ENCODE results near the gene MBD5.

The MBD5 gene

DNA sequence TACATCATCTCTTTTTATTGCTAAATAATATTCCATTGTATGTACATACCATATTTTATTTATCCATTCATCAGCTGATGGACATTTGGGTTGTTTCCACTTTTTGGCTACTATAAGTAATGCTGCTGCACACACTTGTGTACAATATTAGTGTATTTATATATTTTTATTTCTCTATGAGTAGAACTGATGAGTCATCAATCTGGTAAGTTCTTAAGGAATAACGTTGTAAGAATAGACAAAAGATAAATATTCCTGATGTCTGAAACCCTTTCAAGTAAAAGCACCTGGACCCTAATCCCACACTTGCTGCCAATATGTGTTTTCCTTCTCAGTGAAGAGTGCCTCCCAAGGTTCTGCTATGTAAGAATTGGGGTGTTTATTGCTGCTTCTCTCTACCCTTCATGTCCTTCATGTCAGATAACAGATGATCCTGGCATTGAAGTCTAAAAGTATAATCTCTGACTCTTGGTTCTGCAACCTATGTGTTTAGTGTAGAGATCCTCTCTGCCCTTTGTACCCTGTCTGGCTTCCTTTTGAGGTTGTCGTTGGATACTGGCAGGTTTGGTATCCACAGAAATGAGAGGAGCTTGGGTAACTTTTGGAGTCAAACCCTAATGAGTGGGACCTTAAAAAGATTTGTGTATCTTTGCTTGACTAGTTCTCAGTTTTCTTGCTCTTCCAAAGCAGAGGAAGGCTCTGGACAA, 330.7 kb downstream of the MBD5 start:
- no peak for TF ChIP-seq CEBPB (IDR thresholded peaks at IDR 0.05)

DNA sequence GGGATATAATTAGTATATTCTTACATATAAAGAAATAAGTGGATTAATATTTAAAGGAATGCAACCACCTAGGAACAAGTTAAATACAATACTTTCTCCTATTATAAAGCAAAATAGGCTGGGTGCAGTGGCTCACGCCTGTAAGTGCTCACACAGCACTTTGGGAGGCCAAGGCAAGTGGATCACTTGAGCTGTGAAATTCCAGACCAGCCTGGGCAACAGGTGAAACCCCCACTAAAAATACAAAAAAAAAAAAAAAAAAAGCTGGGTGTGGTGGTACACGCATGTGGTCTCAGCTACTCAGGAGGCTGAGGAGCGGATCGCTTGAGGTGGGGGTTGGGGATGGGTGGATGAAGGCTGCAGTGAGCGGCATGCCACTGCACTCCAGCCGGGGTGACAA, 337.5 kb downstream of the MBD5 start:
- TF ChIP-seq NFIC (IDR thresholded peaks at IDR 0.05), result no peak
- no peak for TF ChIP-seq RAD21 (IDR thresholded peaks at IDR 0.05; ENCODE audit: low read depth)
- no peak for TF ChIP-seq EGR1 (IDR thresholded peaks at IDR 0.05)
- no peak for TF ChIP-seq CREB1 (IDR thresholded peaks at IDR 0.05; ENCODE audit: low read depth)
- TF ChIP-seq TEAD4 (IDR thresholded peaks at IDR 0.05), result no peak
- TF ChIP-seq, protein P1, sequence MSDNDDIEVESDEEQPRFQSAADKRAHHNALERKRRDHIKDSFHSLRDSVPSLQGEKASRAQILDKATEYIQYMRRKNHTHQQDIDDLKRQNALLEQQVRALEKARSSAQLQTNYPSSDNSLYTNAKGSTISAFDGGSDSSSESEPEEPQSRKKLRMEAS (IDR thresholded peaks at IDR 0.05), result no peak
- no peak for TF ChIP-seq ZBTB7A (IDR thresholded peaks at IDR 0.05; ENCODE audit: low read depth)
- TF ChIP-seq, protein P2, sequence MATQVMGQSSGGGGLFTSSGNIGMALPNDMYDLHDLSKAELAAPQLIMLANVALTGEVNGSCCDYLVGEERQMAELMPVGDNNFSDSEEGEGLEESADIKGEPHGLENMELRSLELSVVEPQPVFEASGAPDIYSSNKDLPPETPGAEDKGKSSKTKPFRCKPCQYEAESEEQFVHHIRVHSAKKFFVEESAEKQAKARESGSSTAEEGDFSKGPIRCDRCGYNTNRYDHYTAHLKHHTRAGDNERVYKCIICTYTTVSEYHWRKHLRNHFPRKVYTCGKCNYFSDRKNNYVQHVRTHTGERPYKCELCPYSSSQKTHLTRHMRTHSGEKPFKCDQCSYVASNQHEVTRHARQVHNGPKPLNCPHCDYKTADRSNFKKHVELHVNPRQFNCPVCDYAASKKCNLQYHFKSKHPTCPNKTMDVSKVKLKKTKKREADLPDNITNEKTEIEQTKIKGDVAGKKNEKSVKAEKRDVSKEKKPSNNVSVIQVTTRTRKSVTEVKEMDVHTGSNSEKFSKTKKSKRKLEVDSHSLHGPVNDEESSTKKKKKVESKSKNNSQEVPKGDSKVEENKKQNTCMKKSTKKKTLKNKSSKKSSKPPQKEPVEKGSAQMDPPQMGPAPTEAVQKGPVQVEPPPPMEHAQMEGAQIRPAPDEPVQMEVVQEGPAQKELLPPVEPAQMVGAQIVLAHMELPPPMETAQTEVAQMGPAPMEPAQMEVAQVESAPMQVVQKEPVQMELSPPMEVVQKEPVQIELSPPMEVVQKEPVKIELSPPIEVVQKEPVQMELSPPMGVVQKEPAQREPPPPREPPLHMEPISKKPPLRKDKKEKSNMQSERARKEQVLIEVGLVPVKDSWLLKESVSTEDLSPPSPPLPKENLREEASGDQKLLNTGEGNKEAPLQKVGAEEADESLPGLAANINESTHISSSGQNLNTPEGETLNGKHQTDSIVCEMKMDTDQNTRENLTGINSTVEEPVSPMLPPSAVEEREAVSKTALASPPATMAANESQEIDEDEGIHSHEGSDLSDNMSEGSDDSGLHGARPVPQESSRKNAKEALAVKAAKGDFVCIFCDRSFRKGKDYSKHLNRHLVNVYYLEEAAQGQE (IDR thresholded peaks at IDR 0.05; ENCODE audit: low read depth), result no peak
- no peak for TF ChIP-seq YY1 (IDR thresholded peaks at IDR 0.05; ENCODE audit: low read depth)
- TF ChIP-seq TAF1 (IDR thresholded peaks at IDR 0.05; ENCODE audit: low read depth), result no peak
- no peak for TF ChIP-seq FOXM1 (IDR thresholded peaks at IDR 0.05; ENCODE audit: borderline replicate concordance, low read depth)
- no peak for TF ChIP-seq EP300 (IDR thresholded peaks at IDR 0.05; ENCODE audit: borderline replicate concordance)
- TF ChIP-seq TCF12 (IDR thresholded peaks at IDR 0.05; ENCODE audit: low read depth), result no peak
- TF ChIP-seq CEBPB (IDR thresholded peaks at IDR 0.05), result no peak
- TF ChIP-seq, protein P3, sequence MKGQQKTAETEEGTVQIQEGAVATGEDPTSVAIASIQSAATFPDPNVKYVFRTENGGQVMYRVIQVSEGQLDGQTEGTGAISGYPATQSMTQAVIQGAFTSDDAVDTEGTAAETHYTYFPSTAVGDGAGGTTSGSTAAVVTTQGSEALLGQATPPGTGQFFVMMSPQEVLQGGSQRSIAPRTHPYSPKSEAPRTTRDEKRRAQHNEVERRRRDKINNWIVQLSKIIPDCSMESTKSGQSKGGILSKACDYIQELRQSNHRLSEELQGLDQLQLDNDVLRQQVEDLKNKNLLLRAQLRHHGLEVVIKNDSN (IDR thresholded peaks at IDR 0.05), result no peak

DNA sequence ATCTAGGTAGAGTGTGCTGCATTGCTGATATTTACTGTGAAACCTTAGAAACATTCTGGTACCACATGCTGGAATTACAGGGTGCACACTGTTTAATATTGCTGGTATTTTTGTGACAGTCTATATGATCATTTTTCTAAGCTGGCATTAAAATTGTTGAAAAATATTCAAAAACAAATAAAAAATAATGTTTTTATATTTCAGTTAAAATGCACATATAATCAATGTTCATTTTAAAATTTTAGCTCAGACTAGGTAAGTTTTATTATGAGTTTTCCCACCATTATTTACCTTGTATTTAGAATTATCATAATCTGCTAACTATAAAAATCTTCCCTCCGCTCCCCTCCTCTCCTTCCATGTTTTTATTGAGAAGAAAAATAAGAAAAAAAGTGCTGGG, 339.8 kb downstream of the MBD5 start:
- no peak for TF ChIP-seq EP300 (IDR thresholded peaks at IDR 0.05; ENCODE audit: borderline replicate concordance)
- TF ChIP-seq RAD21 (IDR thresholded peaks at IDR 0.05; ENCODE audit: low read depth), result no peak
- no peak for TF ChIP-seq NFIC (IDR thresholded peaks at IDR 0.05)
- no peak for TF ChIP-seq CREB1 (IDR thresholded peaks at IDR 0.05; ENCODE audit: low read depth)
- no peak for TF ChIP-seq CEBPB (IDR thresholded peaks at IDR 0.05)
- no peak for TF ChIP-seq TCF12 (IDR thresholded peaks at IDR 0.05; ENCODE audit: low read depth)
- TF ChIP-seq YY1 (IDR thresholded peaks at IDR 0.05; ENCODE audit: low read depth), result no peak
- TF ChIP-seq, protein P1 (IDR thresholded peaks at IDR 0.05), result no peak
- TF ChIP-seq FOXM1 (IDR thresholded peaks at IDR 0.05; ENCODE audit: borderline replicate concordance, low read depth), result no peak
- TF ChIP-seq ZBTB7A (IDR thresholded peaks at IDR 0.05; ENCODE audit: low read depth), result no peak
- TF ChIP-seq, protein P3 (IDR thresholded peaks at IDR 0.05), result no peak
- TF ChIP-seq EGR1 (IDR thresholded peaks at IDR 0.05), result no peak
- TF ChIP-seq TEAD4 (IDR thresholded peaks at IDR 0.05), result no peak

DNA sequence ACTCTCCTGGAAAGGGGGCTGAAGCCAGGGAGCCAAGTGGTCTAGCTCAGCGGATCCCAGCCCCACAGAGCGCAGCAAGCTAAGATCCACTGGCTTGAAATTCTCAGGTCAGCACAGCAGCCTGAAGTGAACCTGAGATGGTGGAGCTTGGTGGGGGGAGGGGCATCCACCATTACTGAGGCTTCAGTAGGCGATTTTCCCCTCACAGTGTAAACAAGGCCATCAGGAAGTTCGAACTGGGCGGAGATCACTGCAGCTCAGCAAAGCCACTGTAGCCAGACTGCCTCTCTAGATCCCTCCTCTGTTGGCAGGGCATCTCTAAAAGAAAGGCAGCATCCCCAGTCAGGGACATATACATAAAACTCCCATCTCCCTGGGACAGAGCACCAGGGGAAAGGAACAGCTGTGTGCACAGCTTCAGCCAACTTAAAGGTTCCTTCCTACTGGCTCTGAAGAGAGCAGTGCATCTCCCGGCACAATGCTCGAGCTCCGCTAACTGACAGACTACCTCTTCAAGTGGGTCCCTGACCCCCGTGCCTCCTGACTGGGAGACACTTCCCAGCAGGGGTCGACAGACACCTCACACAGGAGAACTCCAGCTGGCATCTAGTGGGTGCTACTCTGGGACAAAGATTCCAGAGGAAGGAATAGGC, 341.4 kb downstream of the MBD5 start:
- TF ChIP-seq, protein P3 (IDR thresholded peaks at IDR 0.05), result no peak
- TF ChIP-seq RAD21 (IDR thresholded peaks at IDR 0.05; ENCODE audit: low read depth), result no peak
- no peak for TF ChIP-seq NFIC (IDR thresholded peaks at IDR 0.05)
- no peak for TF ChIP-seq TEAD4 (IDR thresholded peaks at IDR 0.05)
- TF ChIP-seq EGR1 (IDR thresholded peaks at IDR 0.05), result no peak
- no peak for TF ChIP-seq FOXM1 (IDR thresholded peaks at IDR 0.05; ENCODE audit: borderline replicate concordance, low read depth)
- no peak for TF ChIP-seq YY1 (IDR thresholded peaks at IDR 0.05; ENCODE audit: low read depth)
- no peak for TF ChIP-seq ZBTB7A (IDR thresholded peaks at IDR 0.05; ENCODE audit: low read depth)
- no peak for TF ChIP-seq CEBPB (IDR thresholded peaks at IDR 0.05)
- no peak for TF ChIP-seq TCF12 (IDR thresholded peaks at IDR 0.05; ENCODE audit: low read depth)
- TF ChIP-seq, protein P2 (IDR thresholded peaks at IDR 0.05; ENCODE audit: low read depth), result no peak
- TF ChIP-seq CREB1 (IDR thresholded peaks at IDR 0.05; ENCODE audit: low read depth), result no peak
- no peak for TF ChIP-seq TAF1 (IDR thresholded peaks at IDR 0.05; ENCODE audit: low read depth)
- TF ChIP-seq, protein P1 (IDR thresholded peaks at IDR 0.05), result no peak
- TF ChIP-seq EP300 (IDR thresholded peaks at IDR 0.05; ENCODE audit: borderline replicate concordance), result no peak

DNA sequence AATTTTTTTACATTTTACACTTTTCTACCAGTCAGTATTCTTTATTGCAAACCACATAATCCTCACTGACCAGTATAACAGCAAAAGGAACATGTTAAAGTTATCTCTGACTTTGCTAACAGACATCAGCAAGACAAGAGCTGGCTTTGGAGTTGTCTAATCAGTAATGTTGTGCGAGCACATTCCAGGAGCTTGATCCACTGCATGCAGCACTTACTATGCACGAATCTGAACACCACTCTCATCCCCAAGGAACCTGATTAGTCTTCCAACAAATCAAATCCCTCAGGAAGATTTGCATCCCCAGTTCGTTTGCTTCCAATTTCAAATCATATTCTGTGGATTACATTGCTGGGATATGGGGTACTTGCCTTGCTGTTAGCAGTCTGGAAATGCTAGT, 354.3 kb downstream of the MBD5 start:
- TF ChIP-seq TEAD4 (IDR thresholded peaks at IDR 0.05) (no peak), FOXM1 (IDR thresholded peaks at IDR 0.05; ENCODE audit: borderline replicate concordance, low read depth) (no peak), YY1 (IDR thresholded peaks at IDR 0.05; ENCODE audit: low read depth) (no peak)
- TF ChIP-seq, protein P2 (IDR thresholded peaks at IDR 0.05; ENCODE audit: low read depth), result no peak
- TF ChIP-seq, protein P1 (IDR thresholded peaks at IDR 0.05), result no peak
- TF ChIP-seq, protein P3 (IDR thresholded peaks at IDR 0.05), result no peak
